Left ventricle myocardium inferior (tissue), 1 donor: ENCODE measurements around the gene HOXB3. TPM values are rescaled to one million over a fixed set of nuclear protein-coding genes. Genes with fewer than 3 reads are reported as not detected.

ENCODE experiments used
- DNase-seq: peaks from one replicate; pipeline ENCODE4 v3.0.0-alpha.2; 2020
- H3K27ac ChIP-seq: fragments of 200-600 bp; replicated peaks from 2 replicates; pipeline ENCODE4 v1.8.0; 2021
- H3K27me3 ChIP-seq: fragments of 200-600 bp; 2 replicates; pipeline ENCODE4 v1.8.0; 2021; ENCODE audit warnings: low read depth
- H3K36me3 ChIP-seq: fragments of 200-600 bp; 2 replicates; pipeline ENCODE4 v1.8.0; 2021
- H3K4me1 ChIP-seq: fragments of 200-600 bp; 2 replicates; pipeline ENCODE4 v1.8.0; 2021
- H3K4me3 ChIP-seq: fragments of 200-600 bp; 2 replicates; pipeline ENCODE4 v1.8.0; 2021; ENCODE audit warnings: mild to moderate bottlenecking, moderate library complexity
- H3K9me3 ChIP-seq: fragments of 200-600 bp; replicated peaks from 2 replicates; pipeline ENCODE4 v1.8.0; 2021
- intact Hi-C: fragments of 100-400 bp; cut with micrococcal nuclease; formaldehyde crosslinking; loops from one replicate; pipeline ENCODE4 v1.11.0; 2022
- total RNA-seq: library from RNA; stranded (reverse); fragmentation: NEBNext Ultra II Directional; extraction: Animal tissue kit (Norgen Biotek cat#: 25700); gene quantifications from one replicate; pipeline ENCODE4 v1.2.1, GENCODE V29; 2021
- TF ChIP-seq, protein P1 (sequence below): fragments of 200-600 bp; IDR thresholded peaks from 2 replicates; pipeline ENCODE4 v1.8.0; 2021; ENCODE audit warnings: antibody characterized with exemption, mild to moderate bottlenecking, borderline replicate concordance
- donor health status: DM: no; HTN: yes; CAD: no; lungs with severe emphysema.

Gene HOXB3
- total RNA-seq, 1 donor from 2014 or later: 0.91 TPM

- Histone ChIP-seq H3K27me3 (peaks cover 100% of the 10 kb centered on the region), H3K27ac (no peak within 1 kb of the TSS), H3K4me3 (peak within 1 kb of the TSS; percentile 58), H3K36me3 (no peaks in the 10 kb centered on the region), H3K9me3 (no peaks in the 10 kb centered on the region), H3K4me1 (peaks cover 24% of the 10 kb centered on the region)
- no peak for DNase-seq
- intact Hi-C loops: no loop called here
- TF ChIP-seq, protein P1, sequence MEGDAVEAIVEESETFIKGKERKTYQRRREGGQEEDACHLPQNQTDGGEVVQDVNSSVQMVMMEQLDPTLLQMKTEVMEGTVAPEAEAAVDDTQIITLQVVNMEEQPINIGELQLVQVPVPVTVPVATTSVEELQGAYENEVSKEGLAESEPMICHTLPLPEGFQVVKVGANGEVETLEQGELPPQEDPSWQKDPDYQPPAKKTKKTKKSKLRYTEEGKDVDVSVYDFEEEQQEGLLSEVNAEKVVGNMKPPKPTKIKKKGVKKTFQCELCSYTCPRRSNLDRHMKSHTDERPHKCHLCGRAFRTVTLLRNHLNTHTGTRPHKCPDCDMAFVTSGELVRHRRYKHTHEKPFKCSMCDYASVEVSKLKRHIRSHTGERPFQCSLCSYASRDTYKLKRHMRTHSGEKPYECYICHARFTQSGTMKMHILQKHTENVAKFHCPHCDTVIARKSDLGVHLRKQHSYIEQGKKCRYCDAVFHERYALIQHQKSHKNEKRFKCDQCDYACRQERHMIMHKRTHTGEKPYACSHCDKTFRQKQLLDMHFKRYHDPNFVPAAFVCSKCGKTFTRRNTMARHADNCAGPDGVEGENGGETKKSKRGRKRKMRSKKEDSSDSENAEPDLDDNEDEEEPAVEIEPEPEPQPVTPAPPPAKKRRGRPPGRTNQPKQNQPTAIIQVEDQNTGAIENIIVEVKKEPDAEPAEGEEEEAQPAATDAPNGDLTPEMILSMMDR: no peak
These were observed 36.4 kb upstream of the HOXB3 start, which contains the start of gene HOXB9 for GRCh38 chr17:48626245-48627117. HOXB9 (minus strand) TSS chr17:48626358; CDS start chr17:48626269, 89 bp downstream.

- DNase-seq: no peak
- H3K27ac ChIP-seq: no peak overlapping the region
- H3K4me1 ChIP-seq: peaks cover 24% of the 10 kb centered on the region
- intact Hi-C loops: no loop called here
- H3K4me3 ChIP-seq: peak overlapping the region; percentile 58
- no peaks in the 10 kb centered on the region for H3K9me3 ChIP-seq
- peaks cover 100% of the 10 kb centered on the region for H3K27me3 ChIP-seq
- TF ChIP-seq, protein P1: no peak
- no peaks in the 10 kb centered on the region for H3K36me3 ChIP-seq
These were observed 35.6 kb upstream of the HOXB3 start for GRCh38 chr17:48625495-48626244.

GRCh38 chr17:48624544-48625494, 34.8 kb upstream of the HOXB3 start:
- Histone ChIP-seq H3K9me3 (no peaks in the 10 kb centered on the region), H3K36me3 (no peaks in the 10 kb centered on the region), H3K27me3 (peaks cover 100% of the 10 kb centered on the region), H3K4me3 (peak overlapping the region; percentile 58), H3K4me1 (peaks cover 24% of the 10 kb centered on the region), H3K27ac (no peak overlapping the region)
- intact Hi-C loops: no loop called here
- TF ChIP-seq, protein P1: no peak
- no peak for DNase-seq

DNA sequence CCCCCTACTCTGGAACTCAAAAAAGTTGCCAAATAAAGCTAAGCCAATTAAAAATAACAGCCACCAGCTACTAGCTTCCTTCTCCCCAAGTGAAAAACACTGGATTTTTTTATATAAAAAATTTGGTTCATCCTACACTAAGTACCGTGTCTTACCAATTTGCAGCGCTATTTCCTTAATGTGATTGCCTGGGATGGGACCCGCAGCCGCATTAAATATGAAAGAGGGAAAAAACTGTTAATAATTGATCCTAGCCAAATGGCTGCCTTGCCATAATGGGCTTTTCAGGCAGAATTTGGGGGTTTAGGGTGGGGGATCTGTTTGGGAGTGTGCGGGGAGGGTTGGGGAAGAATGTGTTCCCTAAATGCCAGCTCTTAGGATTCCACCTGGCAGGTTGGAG, 34.1 kb upstream of the HOXB3 start:
- Histone ChIP-seq H3K4me3 (no peak overlapping the region), H3K9me3 (no peaks in the 10 kb centered on the region), H3K4me1 (peaks cover 24% of the 10 kb centered on the region), H3K36me3 (no peaks in the 10 kb centered on the region), H3K27me3 (peaks cover 100% of the 10 kb centered on the region), H3K27ac (no peak overlapping the region)
- no peak for DNase-seq
- TF ChIP-seq, protein P1: no peak
- intact Hi-C loops: no loop called here

- H3K4me1 ChIP-seq: peaks cover 24% of the 10 kb centered on the region
- no peak overlapping the region for H3K4me3 ChIP-seq
- no peaks in the 10 kb centered on the region for H3K36me3 ChIP-seq
- intact Hi-C loops: no loop called here
- no peak overlapping the region for H3K27ac ChIP-seq
- peaks cover 100% of the 10 kb centered on the region for H3K27me3 ChIP-seq
- DNase-seq: no peak
- H3K9me3 ChIP-seq: no peaks in the 10 kb centered on the region
- TF ChIP-seq, protein P1: no peak
These were observed 33.5 kb upstream of the HOXB3 start for GRCh38 chr17:48623583-48623982.
